HG02759 (cell line): ENCODE results near the gene SEC16A.

ENCODE experiments used
- ATAC-seq: cut with Tn5 transposase; IDR thresholded peaks from one replicate; pipeline ENCODE4 v1.9.1; 2021; ENCODE audit warnings: mild to moderate bottlenecking, moderate library complexity; ENCODE audit not compliant: unreplicated experiment

Gene SEC16A

GRCh38 chr9:136441681-136442245 is 41.1 kb downstream of the SEC16A start:
- no peak for ATAC-seq

DNA sequence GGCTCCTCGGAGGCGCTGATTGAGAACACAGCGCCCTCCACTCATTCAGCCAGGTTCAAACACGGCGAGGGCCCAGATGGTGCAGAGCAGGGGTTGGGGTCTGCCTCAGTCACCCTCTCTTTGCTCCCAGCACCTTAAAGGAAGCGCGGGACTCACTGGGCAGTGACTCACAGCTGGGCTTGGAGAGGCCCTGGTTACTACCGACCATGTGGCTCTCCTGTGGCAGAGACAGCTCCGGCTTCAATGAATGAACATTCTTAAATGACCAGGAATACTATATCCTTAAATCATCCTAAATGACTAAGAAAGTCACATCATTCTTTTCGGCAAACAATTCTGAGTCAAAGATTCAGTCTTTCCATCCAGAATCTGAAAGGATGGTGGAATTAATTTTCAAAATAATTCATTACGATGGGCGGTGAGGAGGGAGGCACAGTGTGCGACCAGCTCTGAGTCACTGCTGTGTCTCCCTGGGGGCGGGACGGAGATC is 41.6 kb downstream of the SEC16A start:
- ATAC-seq = no peak

DNA sequence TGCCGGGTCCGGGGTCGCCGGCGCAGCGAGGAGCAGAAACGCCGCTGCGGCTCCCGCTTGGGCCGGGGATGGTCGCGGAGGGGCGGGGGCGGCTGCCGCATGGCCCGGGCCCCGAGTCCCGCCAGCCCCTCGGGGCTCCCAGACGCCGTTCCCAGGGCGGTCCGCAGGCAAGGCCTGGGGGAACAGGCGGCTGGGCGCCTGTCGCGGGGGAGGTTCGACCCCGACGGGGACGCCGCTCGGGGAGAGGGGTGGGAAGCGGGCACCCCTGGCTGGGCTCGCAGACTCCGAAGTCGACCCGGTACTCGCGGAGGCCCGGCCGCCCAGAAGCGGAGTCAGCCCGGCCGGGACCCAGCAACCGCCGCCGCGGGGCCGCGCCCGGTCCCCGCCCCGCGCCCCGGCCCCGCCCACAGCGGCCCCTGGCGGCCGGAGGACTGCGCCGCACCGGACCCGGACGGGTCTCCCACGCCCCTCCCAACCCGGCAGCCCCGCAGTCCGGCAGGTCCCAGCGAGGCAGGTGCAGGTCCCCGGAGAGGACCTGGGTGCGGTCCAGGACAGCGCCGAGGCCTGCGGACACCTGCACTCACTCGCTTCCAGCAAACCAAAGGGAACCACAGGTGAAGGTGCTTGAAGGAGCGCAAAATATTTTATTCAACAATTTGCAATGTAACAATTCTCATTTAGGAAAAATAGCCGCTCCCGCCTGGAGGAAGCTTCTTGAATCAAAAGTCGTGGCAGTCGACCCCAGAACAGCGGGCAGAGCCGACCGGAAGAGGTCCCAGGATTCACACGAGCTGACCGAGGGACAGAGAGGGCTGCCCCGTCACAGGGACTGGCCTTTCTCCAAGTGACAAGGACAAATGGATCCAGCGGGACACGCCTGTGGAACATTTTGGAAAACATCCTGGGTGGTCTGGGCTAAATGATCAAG is 43.1 kb downstream of the SEC16A start, which contains the start of gene INPP5E:
TSS of gene INPP5E (minus strand) at position 365 of the 928 bp plus-strand sequence. CDS start 426 bp downstream, outside the sequence.
- peak; percentile 73 for ATAC-seq

GRCh38 chr9:136438548-136439480 is 44.0 kb downstream of the SEC16A start:
- peak; percentile 52 for ATAC-seq

DNA sequence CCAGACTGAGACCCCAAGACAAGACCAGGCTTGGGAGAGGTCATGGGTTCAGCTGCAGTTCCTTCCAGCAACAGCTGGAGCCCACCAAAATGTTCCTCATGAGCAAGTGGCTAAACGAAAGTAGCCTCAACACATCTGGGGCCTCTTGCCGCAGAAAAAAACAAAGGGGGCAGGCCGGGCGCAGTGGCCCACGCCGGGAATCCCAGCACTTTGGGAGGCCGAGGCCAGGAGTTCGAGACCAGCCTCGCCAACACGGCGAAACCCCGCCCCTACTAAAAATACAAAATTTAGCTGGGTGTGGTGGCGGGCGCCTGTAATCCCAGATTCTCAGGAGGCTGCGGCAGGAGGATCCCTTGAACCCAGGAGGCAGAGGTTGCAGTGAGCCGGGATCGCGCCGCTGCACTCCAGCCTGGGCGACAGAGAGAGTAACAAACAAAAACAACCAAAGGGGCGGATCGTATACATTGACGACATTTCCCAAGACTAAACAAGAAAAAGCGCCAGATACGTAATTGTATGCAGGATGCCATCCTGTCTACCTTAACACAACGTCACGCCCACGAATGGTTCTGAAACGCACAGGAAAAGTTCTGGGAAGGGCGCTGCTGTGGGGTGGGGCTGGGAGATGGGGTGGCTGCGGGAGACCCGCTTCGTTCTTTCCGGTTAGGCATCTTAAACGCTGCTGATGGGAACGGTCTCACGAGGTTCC is 44.8 kb downstream of the SEC16A start:
- ATAC-seq = no peak

GRCh38 chr9:136437430-136437829 is 45.4 kb downstream of the SEC16A start:
- ATAC-seq = no peak

GRCh38 chr9:136436055-136436634 is 46.7 kb downstream of the SEC16A start:
- no peak for ATAC-seq

- ATAC-seq = no peak
Observed at GRCh38 chr9:136434580-136435169, 48.2 kb downstream of the SEC16A start.

DNA sequence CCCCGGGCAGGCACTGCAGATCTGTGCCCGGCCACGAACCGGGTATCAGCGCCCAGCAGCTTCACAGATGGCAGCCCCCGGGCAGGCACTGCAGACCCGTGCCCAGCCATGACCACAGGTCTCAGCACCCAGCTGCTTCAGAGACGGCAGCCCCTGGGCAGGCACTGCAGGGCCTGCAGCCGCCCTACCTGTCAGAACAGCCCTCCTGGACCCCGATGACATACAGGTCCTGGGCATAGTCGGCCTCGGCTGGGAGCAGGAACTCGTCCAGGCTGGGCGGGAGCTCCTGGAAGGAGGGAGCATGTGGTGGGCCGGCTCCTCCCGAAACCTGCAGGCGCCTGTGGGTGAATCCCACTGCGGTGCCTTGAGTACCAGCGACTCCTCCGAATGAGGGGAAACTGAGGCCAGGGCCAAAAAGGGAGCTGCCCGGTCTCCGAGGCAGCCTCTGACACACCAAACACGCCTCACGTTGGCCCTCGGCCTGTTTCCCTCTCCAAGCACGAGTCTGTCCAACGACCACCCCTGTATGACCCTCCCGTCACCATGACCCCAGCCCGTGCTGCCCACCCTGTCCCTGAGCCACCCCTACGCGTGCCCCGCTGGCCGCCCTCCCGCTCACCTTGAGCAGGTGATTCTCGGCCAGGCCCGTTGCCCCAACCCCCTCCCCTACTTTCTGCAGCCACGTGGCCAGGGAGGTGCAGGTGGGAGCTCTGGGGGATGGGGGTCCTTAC is 48.8 kb downstream of the SEC16A start:
- no peak for ATAC-seq

- ATAC-seq = no peak
Observed at GRCh38 chr9:136433043-136433715, 49.7 kb downstream of the SEC16A start.

GRCh38 chr9:136432591-136432990 is 50.2 kb downstream of the SEC16A start:
- ATAC-seq = no peak

DNA sequence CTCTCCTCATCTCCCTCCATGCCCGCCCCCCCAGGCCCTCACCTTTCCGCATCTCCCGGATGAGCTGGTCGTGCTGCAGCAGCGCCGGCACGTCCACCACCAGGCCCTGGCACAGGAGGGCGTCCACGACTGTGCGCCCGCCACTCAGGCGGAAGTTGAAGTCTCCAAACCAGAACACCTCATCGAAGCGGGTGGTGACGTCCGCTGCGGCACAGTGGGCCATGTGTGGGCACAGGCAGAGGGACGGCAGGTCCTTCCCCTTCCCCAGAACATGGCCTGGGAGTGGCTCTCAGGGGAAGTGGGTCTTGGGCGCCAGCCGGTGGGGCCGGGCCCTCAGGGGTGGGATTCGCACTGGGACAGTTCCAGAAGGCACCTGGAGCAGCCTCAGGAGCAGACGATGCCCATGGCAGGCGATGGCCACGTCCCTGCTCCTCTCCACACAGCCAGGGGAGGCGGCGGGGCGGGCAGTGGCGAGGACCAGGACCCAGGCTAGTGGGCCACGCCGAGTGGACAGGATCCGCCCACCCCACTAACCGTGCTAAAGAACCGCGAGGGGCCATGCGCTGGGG is 51.0 kb downstream of the SEC16A start:
- ATAC-seq = no peak

DNA sequence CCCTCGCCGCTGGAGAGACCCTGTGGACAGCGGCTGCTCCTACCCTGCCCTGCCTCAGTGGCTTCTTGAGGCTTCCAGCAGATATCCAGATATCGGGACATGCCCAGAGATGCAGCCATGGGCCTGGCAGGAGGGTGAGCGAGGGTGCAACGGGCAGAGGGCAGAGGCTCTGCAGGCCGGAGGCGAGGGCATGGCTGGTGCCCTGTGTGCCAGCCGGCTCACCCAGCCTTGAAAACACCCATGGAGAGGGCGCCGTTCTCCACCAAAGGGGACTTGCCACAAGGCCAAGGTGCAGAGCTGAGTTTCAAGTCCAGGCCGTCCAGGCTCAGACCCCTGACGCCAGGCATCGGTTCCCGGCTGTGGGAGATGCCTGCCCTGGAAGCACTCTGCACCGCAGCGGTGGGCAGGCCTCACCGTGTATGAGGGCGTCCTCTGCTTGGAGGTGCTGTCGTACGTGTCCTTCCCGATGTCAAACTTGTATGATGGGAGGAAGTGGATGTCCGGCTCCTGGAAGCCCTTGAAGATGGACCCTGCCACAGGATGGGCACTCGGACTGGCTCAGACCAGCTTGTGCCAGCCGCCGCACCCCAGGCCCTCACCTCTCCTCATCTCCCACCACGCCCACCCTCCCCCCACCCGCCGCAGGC is 52.1 kb downstream of the SEC16A start:
- ATAC-seq = no peak

GRCh38 chr9:136429683-136430491 is 53.0 kb downstream of the SEC16A start:
- ATAC-seq = no peak

DNA sequence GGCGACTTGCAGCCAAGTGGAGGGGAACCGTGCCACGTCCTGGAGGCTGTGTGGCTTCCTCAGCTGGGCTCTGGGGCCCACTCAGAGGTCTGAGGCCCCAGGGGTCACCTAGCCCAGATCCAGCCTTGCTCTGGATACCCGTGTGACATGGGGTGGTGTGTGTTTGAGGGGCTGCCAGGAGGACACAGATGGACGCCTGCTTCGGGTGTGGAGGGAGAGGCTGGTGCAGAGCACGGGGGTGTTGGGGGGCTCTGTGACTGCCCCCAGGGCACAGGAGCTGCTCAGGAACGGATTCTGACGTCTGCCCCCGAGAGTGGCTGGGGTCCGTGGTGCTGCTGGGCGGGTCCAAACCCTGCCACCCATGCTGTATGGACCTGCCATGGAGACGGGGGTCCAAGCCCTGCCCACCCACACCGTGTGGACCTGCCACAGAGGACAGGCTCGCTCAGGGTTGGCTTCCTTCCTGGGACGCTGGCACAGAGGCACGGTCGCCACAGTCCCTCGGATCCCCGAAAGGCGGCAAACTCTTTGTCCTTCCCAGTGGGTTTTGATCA is 53.7 kb downstream of the SEC16A start:
- ATAC-seq = no peak

DNA sequence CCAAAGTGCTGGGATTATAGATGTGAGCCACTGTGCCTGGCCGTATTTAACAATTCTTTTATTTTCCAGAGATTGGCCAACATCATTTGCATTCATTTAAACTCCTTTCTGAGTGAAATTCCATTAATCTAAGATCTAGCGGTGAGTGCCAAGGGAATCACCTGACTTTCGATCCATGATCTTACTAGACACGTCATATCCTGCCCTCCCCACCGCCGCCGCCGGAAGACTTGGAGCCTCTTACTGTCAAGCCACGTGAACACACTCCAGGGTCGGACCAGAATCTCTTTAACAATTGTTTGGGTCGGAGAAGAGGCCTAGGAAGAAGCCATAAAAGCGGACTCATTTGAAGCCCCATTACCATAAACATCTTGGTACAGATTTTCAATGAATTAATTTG is 56.1 kb downstream of the SEC16A start:
- no peak for ATAC-seq
